NAMALWA (cell line): ENCODE data around the gene FASLG.
"Not testable (repeated sequence)": the region's sequence is repeated elsewhere in the genome, so short reads cannot be mapped to it uniquely, and the experiment has no call there.

ENCODE experiments used
- DNase-seq: peaks from one replicate; pipeline ENCODE4 v3.0.0-alpha.2; 2015; ENCODE audit warnings: low spot score

FASLG gene, protein sequence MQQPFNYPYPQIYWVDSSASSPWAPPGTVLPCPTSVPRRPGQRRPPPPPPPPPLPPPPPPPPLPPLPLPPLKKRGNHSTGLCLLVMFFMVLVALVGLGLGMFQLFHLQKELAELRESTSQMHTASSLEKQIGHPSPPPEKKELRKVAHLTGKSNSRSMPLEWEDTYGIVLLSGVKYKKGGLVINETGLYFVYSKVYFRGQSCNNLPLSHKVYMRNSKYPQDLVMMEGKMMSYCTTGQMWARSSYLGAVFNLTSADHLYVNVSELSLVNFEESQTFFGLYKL

DNA sequence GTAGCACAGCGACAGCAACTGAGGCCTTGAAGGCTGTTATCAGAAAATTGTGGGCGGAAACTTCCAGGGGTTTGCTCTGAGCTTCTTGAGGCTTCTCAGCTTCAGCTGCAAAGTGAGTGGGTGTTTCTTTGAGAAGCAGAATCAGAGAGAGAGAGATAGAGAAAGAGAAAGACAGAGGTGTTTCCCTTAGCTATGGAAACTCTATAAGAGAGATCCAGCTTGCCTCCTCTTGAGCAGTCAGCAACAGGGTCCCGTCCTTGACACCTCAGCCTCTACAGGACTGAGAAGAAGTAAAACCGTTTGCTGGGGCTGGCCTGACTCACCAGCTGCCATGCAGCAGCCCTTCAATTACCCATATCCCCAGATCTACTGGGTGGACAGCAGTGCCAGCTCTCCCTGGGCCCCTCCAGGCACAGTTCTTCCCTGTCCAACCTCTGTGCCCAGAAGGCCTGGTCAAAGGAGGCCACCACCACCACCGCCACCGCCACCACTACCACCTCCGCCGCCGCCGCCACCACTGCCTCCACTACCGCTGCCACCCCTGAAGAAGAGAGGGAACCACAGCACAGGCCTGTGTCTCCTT, at the start of gene FASLG:
Gene FASLG, plus strand, starts transcription at position 233 of the 583 bp plus-strand sequence. Its CDS starts 99 bp downstream, at position 332.
- no peak for DNase-seq

DNA sequence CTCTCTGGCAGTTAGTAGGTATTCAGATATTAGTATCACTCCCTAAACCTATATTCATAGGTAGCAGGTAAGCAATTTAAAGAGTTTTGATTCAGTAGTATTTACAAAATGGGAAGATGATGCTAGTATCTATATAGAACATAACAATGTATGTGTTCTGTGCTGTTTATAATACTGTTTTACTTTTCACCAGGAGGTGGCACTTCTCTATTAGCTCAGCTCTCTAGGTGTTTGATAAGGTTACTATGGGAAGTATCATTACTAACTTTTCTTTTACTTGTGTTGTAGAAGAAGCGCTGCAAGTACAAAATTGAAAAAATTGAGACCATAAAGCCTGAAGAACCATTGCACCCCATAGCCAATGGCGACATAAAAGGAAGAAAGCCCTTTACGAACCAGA, 49.4 kb upstream of the FASLG start:
- peak; percentile 45 for DNase-seq

DNA sequence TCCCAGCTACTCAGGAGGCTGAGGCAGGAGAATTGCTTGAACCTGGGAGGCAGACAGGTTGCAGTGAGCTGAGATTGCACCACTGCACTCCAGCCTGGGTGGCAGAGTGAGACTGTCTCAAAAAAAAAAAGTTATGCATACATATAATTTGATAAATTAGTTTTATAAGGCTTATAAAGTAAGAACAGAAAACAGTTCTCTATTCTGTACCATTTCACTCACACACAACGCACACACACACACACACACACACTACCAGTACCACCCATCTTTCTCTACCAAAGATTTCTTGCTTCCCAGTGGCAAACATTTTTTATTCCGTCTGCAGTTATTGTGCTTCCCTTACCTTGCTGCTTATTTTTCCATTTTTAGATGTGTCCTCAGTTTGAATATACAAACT, 46.4 kb upstream of the FASLG start:
- no peak for DNase-seq

DNA sequence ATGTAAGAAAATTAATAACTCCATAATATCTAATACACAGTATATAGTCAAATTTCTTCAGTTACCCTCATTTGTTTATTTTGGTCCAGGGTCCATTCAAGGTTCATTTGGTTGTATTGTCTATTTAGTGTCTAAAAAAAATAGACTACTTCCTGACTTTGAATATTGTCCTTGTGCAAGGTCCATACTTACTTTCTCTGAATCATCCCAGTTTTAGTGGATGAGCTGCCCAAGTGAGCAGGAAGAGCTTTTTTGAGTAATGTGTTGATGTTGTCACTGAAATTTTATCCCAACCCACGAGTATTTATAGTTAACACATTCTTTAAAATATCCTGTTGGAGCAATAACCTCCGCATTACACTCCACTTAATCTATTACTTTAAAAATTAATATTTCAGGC, 45.6 kb upstream of the FASLG start:
- DNase-seq = no peak

DNA sequence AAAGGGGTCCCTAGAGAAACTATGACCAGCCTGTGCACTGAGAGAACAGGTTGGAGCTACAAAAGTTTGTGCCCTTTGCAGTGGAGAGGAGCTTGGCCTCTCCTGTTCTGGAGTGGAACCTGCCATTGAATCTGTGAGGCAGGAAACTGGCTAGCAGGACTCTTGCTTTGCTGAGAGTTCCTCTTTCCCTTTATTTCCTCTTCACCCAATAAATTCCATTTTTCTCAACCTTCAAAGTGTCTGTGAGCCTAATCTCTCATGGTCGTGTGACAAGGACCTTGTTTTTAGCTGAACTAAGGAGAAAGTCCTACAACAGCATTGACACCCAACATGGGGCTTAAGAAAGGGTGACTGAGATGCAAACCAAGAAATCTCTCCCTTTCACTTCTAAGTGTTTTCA, 42.7 kb upstream of the FASLG start:
- no peak for DNase-seq

DNA sequence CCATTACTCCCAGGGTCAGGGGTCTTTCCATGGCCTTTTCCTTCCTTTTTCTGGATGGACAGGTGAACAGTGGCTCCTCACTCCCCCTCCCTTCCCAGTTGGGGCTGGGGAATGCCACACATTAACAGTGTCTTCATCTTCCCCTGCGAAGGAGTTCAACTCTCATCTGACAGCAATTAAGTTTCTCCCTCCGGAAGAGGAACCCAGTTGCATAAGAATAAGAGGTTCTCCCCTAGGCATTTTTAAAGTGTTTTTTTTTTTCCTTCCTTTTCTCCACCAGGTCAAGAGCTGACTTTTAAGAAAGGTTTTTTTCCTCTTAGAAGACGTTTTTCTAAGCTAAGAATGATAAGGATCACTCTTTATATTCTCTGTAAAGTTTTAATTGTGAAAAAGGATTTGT, 42.3 kb upstream of the FASLG start:
- no peak for DNase-seq

DNA sequence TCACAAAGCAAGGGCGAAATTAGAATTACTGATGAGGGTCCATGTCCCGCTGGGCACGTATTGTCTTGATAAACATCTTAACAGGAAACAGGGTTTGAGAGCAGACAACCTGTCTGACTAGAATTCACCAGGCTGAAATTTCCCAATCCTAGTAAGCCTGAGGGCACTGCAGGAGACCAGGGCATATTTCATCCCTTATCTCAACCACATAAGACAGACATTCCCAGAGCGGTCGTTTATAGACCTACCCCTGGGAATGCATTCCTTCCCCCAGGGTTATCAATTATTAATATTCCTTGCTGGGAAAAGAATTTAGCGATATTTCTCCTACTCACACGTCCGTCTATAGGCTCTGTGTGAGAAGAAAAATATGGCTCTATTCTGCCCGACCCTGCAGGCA, 38.3 kb upstream of the FASLG start:
- DNase-seq = not testable (repeated sequence)

DNA sequence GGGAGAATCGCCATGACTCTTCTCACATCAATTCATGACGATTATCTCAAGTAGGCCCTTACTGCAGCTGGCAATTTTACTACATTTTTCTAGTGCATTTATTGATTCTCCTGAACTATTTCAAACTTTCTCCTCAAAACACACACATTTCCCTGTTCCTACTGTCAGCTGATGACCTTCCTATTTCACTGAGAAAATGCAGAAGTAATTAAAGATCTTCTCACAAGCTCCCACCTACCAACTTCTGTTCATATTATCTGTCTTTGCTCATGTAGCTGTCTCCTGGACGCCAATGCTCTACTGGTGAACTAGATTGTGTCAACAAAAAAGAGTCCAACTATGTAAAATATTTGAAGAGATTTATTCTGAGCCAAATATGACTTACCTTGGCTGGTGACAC, 36.4 kb upstream of the FASLG start:
- no peak for DNase-seq

DNA sequence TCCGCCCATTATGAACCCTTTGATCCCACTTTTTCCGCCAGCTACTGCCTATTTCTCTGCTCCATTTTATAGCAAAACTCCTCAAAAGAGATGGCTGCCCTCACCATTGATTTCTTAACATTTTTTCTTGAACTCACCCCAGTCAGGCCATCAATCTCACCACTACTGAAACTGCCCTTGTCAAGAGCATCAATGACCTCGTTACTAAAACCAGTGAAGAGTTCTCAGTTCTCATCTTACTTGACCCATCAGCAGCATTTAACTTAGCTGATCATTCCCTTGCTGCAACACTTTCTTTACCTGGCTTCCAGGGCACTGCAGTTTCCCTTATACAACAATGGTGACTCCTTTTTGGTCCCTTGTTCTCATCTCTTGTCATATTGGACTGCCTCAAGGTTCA, 35.2 kb upstream of the FASLG start:
- DNase-seq = no peak

DNA sequence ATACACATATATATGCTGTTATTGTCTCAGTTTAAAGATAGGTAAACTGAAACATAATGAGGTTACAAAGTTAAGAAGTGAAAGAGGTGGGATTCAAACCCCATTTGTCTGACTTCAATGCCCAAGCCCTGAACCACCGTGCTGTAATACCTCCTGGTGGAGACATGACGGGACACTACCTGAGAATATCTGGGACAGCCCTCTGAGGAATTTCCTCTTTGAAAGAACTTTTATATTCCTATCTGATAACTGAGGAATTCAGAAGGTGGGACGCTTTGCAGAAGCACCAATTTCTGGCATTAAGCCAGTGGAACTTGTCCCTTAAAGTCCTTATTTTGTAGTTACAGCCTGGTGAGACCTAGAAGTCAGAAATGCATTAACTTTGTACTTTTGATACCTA, 32.1 kb upstream of the FASLG start:
- DNase-seq = no peak

DNA sequence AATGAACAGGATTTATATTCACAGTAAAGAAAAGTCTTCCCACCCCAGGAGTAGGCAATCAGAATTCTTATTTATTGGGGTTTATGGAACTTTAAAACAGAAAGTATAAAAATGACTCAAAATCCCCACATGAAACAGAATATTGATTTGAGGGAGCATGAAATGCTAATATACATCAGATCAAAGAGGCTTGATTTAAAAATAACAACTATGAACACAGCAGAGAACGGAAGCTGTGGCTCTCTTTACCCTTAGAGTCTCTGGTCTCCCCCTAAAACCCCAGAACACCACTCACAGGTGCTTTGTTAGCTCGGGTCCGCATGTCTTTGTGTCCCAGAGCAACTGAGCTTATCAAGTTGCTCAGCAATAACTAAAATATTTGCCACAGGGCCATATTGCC, 31.2 kb upstream of the FASLG start:
- no peak for DNase-seq

DNA sequence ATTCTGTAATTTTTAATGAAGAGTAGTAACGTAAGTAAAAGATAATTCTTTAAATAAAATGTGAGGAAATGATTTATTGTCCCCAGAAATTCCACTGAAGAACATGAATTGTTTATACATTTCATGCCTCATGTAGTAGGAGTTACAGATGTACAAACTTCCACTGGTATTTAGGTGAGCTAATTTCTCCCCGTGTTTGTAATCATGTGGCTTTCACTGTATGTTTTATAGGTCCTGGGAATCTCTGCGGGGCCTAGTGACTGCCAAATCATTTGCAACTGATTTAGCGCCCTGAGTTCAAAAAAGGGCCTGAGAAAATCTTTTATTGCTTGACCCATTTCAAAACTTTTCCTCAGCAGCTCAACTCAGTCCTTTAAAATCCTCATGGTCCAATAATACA, 30.5 kb upstream of the FASLG start:
- DNase-seq = no peak

DNA sequence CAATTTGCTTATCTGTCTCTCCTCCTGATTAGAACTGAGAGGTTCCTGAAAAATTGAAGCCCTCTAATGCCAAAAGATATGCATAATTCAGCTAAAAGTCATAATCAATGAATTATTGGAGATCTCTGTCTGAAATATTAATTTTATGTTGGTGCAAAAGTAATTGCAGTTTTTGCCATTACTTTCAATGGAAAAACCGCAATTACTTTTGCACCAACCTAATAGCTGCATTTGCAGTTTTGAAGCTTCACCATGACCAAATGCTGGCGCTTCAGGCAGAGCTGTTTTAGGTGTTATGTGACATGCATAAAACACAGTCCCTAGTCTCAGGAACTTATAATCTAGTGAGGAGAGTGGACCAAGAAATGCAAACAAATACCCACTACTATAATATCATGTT, 29.7 kb upstream of the FASLG start:
- DNase-seq = no peak

DNA sequence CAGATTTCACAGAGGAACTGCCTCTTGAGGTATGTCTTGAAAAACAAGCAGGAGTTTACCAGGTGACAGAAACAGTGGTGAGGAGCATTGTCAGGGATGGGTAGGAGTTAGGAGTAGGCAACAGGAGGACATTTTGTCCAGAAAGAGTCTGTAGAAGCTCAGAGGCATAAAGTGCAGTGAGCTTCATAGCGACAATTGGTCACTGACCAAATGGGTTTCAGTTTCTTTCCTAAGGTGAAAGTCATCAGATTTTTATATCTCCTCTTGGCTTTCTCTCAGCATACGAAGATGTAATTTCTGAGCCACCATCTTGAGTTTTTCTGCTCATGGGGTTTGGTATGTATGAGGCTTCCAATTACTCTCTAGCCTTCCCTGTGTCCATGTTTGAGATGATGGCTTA, 29.3 kb upstream of the FASLG start:
- no peak for DNase-seq

DNA sequence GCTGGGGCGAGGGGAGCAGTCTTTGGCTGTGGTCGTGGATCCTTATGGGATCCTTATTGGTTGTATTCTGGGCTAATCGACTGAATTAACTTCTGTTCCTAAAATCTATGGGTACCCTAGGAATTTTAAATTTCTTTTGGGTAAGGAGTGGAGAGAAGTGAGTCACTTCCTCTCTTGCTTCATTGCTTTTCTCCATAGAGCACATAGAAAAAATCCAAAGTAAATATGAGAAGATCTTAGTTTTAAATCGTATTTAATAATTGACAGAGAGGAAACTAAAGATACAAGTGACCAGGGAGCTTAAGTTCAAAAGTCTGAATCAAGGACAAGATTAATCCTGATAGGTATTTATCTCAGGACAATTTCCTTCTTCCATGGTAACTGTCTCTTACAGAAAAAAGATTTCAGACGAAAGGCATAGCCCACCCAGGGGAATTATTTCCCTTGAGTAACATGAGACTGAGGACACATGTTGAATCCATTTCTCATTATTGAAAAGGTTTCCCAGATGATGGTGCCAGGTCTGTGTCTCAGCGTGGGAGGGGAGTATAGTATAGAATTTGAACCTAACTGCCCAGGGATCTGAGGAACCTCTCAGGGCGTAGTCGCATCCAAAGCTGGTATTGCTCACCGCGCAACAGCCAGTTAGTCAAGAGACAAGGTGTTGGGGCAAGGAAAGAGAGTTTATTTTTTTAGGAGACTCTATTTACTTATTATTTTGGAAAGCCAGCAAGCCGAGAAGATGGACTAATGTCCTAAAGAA, 28.7 kb upstream of the FASLG start:
- no peak for DNase-seq

DNA sequence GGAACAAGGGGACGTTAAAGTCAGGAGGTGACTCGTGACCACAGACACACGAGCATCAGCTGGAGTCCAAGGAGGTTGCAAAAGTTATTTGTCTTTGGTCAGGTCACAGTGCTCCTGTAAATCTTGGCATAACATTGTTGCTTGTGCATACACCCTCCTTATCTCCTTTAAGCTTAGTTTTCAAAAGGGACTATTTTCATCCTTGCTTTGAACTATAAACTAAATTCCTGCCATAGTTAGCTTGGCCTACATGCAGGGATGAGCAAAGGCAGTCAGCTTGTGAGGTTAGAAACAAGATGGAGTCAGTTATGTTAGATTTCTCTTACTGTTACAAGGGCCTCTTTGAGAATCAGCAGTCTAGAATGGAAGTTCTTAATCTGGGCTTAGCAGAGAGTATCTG, 28.0 kb upstream of the FASLG start:
- no peak for DNase-seq

DNA sequence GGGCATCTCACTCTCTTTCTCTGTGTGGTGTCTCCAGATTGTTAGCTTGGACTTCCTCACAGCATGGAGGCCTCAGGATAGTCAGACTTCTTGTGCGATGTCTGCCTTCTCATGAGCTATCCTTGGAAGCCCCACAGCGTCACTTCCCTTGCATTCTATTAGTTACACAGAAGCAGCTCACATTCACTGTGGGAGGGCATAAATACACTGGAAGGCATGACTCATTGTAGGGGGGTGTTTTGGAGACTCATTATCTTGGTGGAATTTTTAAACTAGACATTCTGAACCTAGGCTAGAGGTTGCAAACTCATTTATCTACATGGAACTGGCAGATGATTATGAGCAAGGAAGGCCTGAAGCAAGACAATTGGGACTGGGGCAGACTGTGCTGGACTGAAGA, 21.4 kb upstream of the FASLG start:
- no peak for DNase-seq

DNA sequence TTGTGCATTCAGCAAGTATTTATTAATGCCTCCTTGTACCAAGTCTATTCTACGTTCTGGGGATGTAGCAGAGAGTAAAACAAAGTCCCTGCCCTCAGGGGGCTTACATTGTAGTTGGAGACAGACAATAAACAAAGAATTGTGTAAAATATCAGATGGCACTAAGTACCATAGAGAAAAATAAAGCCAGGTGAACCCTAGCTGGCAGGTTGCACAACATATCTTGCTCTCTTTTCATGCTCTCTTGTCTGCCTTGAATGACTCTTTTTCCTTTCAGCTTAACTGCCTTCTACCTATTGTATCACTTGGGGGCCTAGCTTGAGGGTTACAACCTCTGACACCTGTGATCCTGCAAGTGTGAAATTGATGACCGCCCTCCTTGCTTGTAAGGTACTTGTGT, 20.7 kb upstream of the FASLG start:
- DNase-seq = no peak

DNA sequence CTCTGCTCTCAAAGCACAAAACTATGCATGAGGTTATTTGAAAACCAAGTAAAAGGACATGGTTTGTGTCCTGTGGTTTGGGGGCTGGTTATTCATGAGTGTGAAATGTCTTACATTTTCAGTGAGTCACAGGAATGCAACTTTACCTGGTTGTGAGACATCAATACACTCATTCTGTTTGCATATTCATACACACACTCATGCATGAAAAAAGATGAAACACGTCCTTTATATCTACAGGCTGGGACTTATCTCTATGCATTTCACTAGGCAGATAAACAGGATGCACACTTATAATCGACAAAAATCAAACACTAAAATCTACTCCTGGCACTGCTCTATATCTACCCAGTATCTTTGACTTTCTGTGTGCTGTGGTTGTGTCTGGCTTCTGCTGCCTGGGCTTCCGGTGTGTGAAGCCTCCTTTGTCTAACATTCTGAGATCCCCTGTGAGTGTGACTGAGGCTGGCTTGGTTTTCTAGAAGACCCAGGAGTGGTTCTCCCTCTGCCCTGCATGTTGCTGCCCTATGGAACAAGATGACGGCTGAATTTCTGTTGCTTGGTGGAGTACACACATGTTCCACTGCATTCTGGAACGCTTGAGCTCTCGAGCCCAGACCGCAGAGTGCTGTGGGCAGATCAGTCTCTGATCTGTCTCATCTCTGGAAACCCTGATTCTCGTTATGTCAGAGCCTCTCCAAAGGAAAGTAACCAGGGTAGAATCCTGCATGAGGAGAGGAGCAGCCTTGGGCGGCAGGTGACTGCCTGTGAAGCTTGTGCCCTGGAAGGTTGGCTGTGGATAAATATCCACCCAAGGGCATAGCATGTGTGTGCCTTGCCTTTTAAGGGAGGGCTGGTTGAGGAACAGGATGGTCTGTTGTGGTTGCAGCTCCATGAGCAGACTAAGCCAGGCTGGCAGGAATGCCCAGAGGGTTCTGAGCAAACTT, 19.7 kb upstream of the FASLG start:
- no peak for DNase-seq

DNA sequence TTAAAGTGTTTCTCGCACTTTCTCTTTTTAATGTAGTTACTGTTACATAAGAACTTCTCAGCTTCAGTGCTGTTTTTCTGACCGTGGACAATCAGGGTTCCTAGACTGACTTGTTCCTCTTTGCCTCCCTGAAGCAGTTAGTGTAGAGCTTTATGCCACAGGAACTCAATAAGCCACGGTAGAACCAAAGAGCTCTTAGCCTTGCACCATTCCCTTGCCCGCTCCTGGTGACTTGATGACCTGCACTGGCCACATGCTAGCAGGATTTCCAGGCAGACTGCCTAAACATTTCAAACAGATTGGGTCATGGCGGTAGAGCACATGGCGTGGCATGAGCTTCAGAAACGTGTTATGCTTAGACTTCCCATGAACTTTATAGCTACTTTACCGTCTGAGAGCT, 18.8 kb upstream of the FASLG start:
- DNase-seq = no peak

DNA sequence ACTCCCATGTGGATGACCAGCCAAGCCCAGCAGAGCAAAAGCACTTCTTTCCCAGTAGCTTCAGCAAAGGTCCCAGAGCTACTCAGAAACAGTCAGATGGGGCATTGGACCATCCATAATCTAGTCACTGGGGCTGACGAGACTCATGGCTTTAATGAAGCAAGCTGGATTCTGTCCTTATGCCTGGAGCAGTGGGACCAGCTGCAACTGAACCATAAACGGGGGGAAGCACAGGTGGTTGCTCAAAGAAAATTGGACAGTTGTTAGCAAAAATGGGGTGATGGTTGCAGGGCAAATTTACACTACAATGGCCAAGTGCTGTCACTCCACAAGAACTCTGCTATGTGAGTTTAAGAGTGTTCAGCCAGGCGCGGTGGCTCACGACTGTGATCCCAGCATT, 17.4 kb upstream of the FASLG start:
- no peak for DNase-seq

DNA sequence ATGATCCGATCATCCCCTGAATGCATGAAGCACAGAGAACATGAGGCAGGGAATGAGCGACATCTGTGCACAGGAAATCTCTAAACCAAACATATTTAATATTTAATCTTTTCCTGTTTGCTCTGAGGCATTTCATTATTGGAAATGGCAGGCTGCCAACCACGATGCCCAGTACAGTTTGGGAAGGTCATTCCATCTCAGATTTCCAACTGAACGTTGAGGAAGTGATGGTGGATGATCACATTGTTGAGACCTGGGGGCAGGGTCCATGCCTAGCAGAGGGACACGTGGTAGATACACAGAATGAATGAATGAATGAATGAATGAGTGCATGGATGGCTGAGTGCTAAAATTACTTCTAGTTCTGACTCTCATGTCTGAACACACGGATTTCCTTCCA, 15.9 kb upstream of the FASLG start:
- DNase-seq = no peak
